Osteoblast (primary cell): ENCODE measurements around the gene RAB39A. TPM values are rescaled to one million over a fixed set of nuclear protein-coding genes. Genes with fewer than 3 reads are reported as not detected.

Source experiments
- DNase-seq: peaks from one replicate; pipeline ENCODE4 v3.0.0; 2011; ENCODE audit warnings: low spot score, mixed read lengths; ENCODE audit not compliant: insufficient read length; ENCODE audit errors: missing footprints
- H2AFZ ChIP-seq: 2 replicates; pipeline ENCODE4 v1.6.0; 2011; ENCODE audit warnings: mild to moderate bottlenecking, low read length
- H3K27ac ChIP-seq: 2 replicates; pipeline ENCODE4 v1.5.1; 2011; ENCODE audit warnings: mild to moderate bottlenecking, low read depth, low read length, moderate library complexity
- H3K27me3 ChIP-seq: 2 replicates; pipeline ENCODE4 v1.6.0; 2012; ENCODE audit warnings: mild to moderate bottlenecking, control low read depth, inconsistent platforms, low read length, moderate library complexity; ENCODE audit not compliant: insufficient read depth
- H3K36me3 ChIP-seq: 2 replicates; pipeline ENCODE4 v1.5.1; 2011; ENCODE audit warnings: mild to moderate bottlenecking, low read length, control low read depth, moderate library complexity; ENCODE audit not compliant: insufficient read depth
- H3K4me1 ChIP-seq: 2 replicates; pipeline ENCODE4 v1.5.1; 2011; ENCODE audit warnings: mild to moderate bottlenecking, low read length, control low read depth, moderate library complexity; ENCODE audit not compliant: insufficient read depth
- H3K4me2 ChIP-seq: 2 replicates; pipeline ENCODE4 v1.6.0; 2011; ENCODE audit warnings: mild to moderate bottlenecking, low read length; ENCODE audit not compliant: insufficient read depth
- H3K4me3 ChIP-seq: fragments of 200-600 bp; sonication (generic); 3 replicates; pipeline ENCODE4 v1.5.1; 2012; ENCODE audit warnings: mild to moderate bottlenecking, low read length, inconsistent platforms; ENCODE audit not compliant: insufficient read depth
- H3K79me2 ChIP-seq: 2 replicates; pipeline ENCODE4 v1.6.0; 2012; ENCODE audit warnings: mild to moderate bottlenecking, low read length, control low read depth, inconsistent platforms; ENCODE audit not compliant: insufficient read depth
- H3K9me3 ChIP-seq: 2 replicates; pipeline ENCODE4 v1.5.1; 2011; ENCODE audit warnings: low read depth, low read length, control low read depth
- H4K20me1 ChIP-seq: 2 replicates; pipeline ENCODE4 v1.6.0; 2012; ENCODE audit warnings: mild to moderate bottlenecking, low read length, control low read depth; ENCODE audit not compliant: insufficient read depth
- total RNA-seq: library from RNA; depleted of rRNA; stranded (reverse); fragments of >200 nt; gene quantifications from 2 replicates; pipeline ENCODE4 v1.2.3, GENCODE V29; 2012
- TF ChIP-seq, protein P1 (sequence below): IDR thresholded peaks from 2 replicates; pipeline ENCODE4 v1.5.1; 2011; ENCODE audit warnings: mild to moderate bottlenecking, low read depth, low read length, moderate library complexity; ENCODE audit errors: extremely low read depth

The RAB39A gene
- total RNA-seq, 1 donor, result not detected

DNA sequence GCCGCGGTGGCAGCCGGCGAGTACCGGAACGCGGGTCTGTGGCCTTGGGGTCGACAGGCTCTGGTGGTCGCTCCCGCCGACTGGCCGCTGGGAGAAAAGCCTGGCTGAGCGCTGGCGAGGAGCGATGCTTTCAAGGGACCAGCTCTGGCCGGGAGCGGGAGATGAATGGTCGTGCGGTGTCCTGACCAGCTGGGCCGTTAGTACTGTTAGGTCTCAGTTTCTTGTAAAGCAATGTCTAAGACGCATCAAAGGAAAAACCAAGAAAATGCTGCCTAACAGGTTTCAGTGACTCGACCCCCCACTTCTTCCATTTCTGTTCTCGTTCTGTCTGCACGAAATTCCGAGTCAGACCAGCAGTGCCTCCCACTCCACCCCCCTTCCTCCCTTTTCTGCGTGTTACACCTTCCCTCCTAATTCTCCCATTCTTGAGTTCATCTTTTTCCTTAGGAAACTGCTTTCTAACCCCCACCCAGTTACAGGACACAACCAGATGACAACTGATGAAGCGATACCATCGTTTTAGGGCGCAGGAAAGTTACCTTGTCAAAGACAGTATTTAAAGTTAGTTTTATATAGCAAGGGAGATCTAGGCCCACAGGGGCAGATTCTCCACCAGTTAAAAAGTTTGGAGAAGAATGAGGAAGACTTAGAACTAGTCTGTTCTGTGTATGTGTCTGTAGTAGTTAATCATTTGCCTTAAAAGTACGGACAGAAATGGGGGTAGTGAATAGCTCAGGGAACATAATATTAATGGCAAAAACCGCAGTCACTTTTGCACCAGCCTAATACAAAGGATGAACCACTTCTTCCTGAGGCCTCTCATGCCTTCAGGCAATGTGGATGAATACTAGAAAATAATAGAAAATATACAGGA, 81.5 kb downstream of the RAB39A start:
- Histone ChIP-seq H2AFZ (peak overlapping the region; percentile 100), H3K4me1 (peaks cover 28% of the 10 kb centered on the region), H3K27me3 (no peaks in the 10 kb centered on the region), H3K4me3 (peak overlapping the region; percentile 99), H3K36me3 (no peaks in the 10 kb centered on the region), H3K4me2 (peak overlapping the region; percentile 84), H4K20me1 (peaks cover 37% of the 10 kb centered on the region), H3K27ac (peak overlapping the region; percentile 100), H3K79me2 (peaks cover 61% of the 10 kb centered on the region), H3K9me3 (no peaks in the 10 kb centered on the region)
- TF ChIP-seq, protein P1, sequence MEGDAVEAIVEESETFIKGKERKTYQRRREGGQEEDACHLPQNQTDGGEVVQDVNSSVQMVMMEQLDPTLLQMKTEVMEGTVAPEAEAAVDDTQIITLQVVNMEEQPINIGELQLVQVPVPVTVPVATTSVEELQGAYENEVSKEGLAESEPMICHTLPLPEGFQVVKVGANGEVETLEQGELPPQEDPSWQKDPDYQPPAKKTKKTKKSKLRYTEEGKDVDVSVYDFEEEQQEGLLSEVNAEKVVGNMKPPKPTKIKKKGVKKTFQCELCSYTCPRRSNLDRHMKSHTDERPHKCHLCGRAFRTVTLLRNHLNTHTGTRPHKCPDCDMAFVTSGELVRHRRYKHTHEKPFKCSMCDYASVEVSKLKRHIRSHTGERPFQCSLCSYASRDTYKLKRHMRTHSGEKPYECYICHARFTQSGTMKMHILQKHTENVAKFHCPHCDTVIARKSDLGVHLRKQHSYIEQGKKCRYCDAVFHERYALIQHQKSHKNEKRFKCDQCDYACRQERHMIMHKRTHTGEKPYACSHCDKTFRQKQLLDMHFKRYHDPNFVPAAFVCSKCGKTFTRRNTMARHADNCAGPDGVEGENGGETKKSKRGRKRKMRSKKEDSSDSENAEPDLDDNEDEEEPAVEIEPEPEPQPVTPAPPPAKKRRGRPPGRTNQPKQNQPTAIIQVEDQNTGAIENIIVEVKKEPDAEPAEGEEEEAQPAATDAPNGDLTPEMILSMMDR, result no peak
- DNase-seq, result peak; percentile 56

GRCh38 chr11:108012139-108012725, 84.0 kb downstream of the RAB39A start:
- peaks cover 28% of the 10 kb centered on the region for H3K4me1 ChIP-seq
- peaks cover 60% of the 10 kb centered on the region for H4K20me1 ChIP-seq
- H3K79me2 ChIP-seq, result peaks cover 86% of the 10 kb centered on the region
- no peaks in the 10 kb centered on the region for H3K27me3 ChIP-seq
- H2AFZ ChIP-seq, result no peak overlapping the region
- H3K36me3 ChIP-seq, result no peaks in the 10 kb centered on the region
- H3K4me2 ChIP-seq, result no peak overlapping the region
- no peaks in the 10 kb centered on the region for H3K9me3 ChIP-seq
- no peak overlapping the region for H3K27ac ChIP-seq
- TF ChIP-seq, protein P1, result no peak
- no peak overlapping the region for H3K4me3 ChIP-seq
- no peak for DNase-seq

Other genes starting within 250 kb of the RAB39A start
- not detected in 2 replicates for gene SLN, start 216.4 kb upstream of the RAB39A start, total RNA-seq
- 5.4 and 6.2 TPM in 2 replicates for gene SLC35F2, start 69.7 kb upstream of the RAB39A start, total RNA-seq
- 44.5 and 45.2 TPM in 2 replicates for gene CUL5, start 80.5 kb downstream of the RAB39A start, total RNA-seq
- 96.6 and 105 TPM in 2 replicates for gene ACAT1, start 193.1 kb downstream of the RAB39A start, total RNA-seq